Measurements from ENCODE around the gene SIRT3.
"Not testable (repeated sequence)": the region's sequence is repeated elsewhere in the genome, so short reads cannot be mapped to it uniquely, and the experiment has no call there.

The SIRT3 gene

DNA sequence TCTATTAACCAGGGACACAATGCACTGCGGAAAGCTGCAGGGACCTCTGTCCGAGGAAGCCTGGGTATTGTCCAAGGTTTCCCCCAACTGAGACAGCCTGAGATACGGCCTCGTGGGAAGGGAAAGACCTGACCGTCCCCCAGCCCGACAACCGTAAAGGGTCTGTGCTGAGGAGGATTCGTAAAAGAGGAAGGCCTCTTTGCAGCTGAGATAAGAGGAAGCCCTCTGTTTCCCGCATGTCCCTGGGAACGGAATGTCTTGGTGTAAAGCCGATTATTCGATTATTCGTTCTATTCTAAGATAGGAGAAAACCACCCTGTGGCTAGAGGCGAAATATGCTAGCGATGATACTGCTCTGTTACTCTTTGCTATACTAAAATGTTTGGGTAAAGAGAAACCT, 34.2 kb downstream of the SIRT3 start:
- peak in 1 of 6 experiments; percentile 18 for DNase-seq

DNA sequence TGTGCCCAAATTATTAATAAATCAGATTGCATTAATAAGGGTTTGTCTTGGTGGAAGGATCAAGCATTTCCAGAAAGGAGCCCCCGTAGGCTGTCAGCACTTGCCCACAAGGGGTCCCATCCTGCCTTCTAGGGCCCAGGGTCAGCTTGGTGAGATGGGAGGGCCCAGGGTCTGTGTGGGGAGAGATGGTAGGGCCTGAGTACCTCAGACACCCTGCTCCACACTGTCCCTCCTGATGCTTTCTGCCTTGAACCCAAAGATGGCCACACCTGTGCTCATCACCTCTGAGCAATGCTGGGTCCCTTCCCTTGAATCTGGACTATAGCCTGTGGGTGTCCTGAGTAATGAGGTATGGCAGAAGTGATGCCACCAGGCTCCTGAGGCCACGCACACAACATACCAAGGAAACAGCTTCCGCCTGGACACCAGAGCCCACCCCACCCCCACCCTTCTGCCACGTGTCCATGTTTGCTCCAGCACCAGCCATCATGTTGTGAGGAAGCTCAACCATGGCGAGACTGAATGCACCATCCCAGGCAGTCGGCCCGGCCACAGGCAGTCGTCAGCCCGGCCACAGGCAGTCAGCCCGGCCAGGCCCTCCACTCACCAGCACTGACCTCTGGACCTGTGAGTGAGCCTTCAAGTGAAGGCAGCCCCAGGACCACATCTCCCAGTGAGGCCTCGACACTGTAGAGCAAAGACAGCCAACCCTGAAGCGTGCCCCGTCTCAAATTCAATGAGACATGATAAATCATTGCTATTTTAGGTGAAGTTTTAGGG, 35.7 kb downstream of the SIRT3 start:
- DNase-seq = no peak

DNA sequence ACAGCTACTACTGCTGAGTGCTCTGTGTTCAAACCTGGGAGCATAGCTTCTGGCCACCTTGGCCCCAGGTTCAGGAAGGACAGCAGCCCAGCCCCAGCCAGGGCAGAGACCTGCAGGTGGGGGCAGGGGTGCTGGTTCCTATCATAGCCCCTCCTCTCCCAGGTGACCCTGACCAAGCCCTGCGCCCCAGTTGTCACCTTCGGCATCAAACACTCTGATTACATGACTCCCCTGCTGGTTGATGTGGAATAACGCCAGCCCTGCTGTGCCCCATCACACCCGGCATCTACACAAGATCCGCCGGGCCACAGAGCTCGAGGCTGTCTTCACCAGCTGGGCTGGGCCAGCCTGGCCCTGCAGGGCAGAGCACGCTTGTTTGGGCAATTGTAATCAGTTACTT, 36.4 kb downstream of the SIRT3 start:
- DNase-seq = no peak

DNA sequence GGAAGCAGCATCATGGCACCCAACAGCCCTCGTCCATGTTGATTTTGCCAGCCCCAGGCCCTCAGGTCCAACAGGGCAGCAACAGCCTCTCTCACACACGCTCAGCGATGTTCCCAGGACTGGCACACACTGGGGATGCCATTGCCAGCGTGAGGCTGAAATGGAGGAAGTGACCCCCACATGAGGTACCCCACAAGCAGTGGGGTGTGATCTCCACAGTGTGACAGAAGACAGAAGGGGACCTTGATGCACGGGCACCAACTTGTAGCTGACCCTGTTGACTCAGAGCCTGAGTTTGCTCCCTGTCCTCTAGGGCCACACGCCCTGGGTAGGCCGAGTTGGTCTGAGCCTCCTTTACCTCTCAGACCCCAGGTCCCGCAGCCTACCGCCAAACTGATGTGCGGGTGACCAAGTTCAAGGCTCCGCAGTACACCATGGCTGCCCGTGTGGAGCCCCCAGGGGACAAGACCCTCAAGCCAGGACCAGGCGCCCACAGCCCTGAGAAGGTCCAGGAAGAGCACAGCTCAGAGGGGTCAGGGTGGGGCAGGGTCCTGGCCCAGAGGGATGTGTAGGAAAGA, 37.0 kb downstream of the SIRT3 start:
- DNase-seq = no peak

DNA sequence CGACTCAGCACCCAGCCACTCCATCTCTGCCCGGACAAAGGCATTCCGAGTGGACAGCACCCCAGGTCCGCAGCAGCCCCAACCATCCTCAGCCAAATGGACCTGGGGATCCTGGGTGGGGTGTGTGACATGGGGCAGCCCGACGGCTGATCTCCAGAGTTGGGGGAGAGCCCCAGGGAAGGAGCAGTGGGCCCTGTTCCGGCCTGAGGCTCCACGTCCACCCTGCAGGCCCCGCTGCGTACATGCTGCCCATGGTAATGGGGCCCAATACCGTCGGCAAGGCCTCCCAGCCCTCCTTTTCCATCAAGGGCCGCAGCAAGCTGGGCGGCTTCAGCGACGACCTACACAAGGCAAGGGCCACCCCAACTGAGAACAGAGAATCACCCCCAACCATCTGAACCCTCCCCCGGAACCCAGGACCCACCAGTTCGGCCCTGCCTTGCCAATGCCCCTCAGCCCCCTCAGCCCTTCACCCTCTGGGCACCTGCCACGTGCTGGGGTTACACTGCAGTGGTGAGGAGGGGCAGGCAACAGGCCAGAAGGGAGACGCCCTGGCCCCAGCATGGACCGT, 37.8 kb downstream of the SIRT3 start:
- no peak for DNase-seq

DNA sequence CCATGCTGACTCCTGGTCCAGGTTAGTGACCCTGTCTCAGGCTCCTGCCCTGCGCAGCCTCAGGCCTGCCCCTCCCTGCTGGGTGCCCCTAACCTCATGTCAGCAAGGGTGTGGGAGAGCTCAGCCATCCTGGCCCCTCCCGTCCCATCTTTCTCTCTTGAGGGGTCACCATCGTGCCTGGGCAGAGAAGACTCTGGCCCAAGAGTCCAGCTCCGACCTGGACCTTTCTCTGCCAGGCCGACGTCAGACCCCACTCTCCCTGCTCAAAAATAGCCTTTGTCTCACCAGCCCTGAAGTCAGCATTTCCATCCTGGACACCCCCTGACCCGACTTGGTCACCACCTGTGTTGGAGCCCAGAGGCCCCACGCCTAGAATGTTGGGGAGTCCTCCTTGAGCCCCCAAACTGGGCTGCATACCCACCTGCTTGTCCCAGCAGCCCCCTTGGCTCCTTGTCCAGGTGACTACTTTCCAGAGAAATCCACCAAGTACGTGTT, 38.4 kb downstream of the SIRT3 start:
- DNase-seq = no peak

DNA sequence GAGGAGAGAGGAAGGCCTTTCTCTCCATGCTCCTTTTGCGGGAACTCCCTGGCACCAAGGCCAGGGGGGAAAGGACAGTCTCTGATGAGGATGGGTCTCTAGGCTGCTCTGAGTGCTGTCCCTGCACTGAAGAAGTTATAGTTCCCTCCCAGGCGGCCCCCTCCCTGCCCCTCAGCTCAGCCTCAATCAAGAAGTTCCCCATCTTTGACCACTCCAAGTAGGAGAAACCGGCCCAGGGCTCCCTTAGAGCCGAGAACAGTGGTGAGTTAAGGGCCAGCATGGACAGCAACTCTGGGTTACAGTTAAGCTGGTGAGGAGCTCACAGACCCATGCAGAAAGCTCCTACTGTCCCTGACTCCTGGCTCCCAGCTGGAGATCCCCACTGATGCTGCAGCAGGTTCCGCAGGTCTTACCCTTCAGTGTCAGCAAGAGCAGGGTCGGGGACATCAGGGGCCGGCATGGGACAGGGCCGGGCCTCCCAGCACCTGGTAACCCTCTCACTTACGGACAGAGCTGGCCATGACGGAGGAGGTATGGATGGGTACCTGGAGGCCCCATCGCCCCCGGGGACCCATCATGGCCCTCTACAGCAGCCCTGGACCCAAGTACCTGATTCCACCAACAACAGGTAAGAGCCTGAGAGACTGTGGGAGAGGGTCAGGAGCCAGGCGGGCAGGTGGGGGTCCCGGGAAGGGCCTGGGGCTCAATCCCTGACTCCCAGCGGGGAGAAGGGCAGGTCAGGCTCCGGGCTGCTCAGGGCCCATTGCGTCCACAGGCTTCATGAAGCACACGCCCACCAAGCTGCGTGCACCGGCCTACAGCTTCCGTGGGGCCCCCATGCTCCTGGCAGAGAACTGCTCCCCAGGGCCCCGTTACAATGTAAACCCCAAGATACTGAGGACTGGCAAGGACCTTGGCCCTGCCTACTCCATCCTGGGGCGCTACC, 39.1 kb downstream of the SIRT3 start:
- DNase-seq = no peak

DNA sequence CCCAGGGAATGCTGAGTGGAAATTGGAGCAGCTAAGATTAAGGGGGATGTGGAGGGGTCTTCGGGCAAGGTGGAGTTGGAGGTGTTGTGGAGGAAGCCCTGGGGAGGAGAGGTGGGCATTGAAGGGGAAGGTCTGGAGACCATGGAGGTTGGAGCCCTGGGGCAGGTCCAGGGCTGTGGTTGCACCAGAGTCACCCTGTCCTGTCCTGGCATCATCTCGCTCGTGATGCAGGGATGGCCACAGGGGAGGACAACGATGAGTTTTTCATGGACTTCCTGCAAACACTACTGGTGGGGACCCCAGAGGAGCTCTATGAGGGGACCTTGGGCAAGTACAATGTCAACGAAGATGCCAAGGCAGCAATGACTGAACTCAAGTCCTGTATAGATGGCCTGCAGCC, 42.7 kb downstream of the SIRT3 start:
- not testable (repeated sequence) for DNase-seq

DNA sequence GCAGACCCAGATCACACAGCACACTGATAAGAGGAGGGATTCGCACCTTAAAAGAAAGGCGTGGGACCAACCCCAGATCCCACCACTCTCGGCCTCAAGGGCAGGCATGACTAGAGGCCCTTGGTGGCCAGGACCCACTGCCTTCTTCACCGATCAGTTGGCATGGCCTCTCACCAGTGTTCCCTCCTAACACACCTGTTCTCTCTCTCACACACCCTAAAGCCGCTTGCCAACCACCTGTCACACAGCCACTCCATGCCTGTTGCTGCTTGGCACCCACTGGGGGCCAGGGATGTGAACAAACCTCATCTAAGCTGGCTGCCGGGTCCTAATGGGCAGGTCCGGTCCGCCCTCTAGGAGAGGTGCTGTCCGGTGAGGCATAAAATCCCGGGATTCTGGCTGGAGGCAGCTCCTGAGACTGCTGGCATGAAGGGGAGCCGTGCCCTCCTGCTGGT, 43.4 kb downstream of the SIRT3 start, which contains the start of gene SCGB1C1:
TSS of gene SCGB1C1 (plus strand) at position 405 of the 455 bp plus-strand sequence. CDS start at position 427, 22 bp downstream.
- not testable (repeated sequence) for DNase-seq

DNA sequence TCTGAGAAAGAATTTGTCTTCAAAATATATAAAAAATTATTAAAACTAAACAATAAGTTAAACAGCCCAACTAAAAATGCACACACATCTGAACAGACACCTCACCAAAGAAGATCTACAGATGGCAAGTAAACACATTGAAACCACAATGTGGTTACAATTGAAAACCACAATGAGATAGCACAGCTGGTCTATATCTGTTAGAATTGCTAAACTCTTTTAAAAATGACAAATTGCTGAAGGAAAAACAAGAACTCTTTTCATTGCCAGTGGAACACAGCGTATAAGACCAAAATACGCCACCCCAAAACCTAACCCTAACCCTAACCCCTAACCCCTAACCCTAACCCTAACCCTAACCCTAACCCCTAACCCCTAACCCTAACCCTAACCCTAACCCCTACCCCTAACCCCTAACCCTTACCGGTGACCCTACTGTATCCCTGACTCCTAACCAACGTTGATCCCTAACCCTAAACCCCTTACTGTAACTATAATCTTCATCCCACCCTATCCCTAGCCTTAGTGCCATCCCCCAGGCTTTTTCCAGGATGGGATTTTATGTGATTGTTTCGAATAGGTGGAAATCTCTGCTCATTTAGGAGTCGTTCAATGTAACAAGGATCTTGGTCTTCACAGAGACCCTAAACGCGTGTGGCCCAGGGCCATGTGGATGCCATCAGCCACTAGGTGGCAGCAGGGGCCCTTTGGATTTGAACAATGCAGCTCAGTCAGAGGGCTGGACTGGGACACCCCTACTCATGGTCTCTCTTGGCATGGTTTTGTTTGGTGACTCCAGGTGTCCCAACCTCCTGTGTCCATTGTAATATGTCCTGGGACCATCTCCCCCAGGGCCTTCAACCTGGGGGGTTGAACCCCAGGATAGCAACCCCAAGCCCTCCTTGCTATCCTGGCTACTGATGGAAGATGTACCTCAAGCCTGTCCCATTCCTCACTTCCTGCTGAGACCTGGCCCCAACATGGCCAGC, 44.4 kb downstream of the SIRT3 start:
- DNase-seq = not testable (repeated sequence)

DNA sequence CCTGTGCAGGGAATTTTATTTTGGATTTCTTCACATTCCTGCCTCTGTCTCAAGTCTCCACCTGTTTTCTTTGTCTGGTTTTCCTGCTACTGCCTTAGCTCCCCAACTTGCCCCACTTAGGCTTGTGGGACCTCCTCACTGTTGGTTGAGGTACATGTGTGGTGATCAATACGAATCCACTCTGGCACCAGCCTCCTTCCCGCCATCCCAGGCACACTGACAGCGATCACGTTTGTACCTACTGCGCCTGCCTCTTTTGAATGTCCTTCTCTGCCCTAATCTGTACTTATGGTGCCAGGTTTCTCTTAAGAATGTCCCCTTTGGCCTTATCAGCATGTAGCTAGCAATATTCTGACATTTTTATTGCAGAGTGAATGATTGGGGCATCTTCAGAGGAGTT, 45.6 kb downstream of the SIRT3 start:
- DNase-seq = not testable (repeated sequence)

DNA sequence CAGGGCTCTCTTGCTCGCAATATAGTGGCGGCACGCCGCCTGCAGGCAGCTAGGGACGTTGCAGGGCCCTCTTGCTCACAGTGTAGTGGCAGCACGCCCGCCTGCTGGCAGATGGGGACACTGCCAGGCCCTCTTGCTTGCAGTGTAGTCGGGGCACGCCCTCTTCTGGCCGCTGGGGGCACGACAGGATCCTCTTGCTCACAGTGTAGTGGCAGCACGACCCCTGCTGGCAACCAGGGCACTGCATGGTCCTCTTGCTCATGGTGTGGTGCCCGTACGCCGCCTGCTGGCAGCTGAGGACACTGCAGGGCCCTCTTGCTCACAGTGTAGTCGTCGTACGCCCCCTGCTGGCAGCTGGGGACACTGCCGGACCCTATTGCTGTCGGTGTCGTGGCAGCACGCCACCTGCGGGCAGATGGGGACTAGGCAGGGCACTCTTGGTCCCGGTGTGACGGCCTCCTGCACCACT, 46.3 kb downstream of the SIRT3 start:
- DNase-seq = not testable (repeated sequence)

DNA sequence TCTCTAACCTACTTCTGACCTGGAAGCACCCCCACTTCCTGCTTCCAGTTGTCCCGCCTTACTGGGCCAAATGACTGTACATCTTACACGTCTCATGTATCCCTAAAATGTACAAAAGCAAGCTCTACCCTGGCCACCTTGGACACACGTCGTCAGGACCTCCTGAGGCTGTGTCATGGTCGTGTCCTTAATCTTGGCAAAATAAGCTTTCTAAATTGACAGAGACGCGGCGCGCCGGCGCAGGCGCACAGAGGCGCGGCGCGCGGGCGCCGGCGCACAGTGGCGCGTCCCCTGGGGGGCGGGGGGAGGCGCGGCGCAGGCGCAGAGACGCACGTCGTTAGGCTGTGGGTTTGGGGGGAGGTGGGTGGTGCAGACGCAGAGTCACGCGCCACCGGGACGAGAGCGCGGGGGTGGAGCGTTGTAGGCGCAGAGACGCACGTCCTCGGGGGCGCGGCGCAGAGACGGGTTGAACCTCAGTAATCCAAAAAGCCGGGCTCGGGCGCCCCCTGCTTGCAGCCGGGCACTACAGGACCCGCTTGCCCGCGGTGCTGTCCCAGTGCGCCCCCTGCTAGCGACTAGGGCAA, 46.9 kb downstream of the SIRT3 start:
- DNase-seq = not testable (repeated sequence)

DNA sequence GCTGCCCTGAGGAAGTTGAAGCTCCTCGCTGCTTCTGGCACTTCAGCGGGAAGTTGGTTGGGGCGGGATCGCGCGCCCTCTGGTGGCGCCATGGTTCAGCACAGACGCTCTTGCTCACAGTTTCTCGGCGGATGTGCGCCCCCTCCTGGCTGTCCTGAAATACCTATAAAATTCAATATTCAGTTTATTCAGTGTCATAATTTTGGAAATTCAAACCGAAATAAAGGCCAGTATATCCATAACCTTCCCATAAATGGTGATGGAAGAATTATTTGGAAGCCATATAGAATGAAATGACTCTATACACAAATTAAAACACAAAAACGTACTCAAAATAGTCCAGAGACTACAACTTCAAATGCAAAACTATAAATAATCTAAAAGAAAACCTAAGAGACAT, 55.9 kb downstream of the SIRT3 start:
- DNase-seq = not testable (repeated sequence)
